Peyer's patch (tissue), 4 donors: ENCODE results near the gene POLA1. TPM values are rescaled to one million over a fixed set of nuclear protein-coding genes. Genes with fewer than 3 reads are reported as not detected.

ENCODE experiments used
- DNase-seq, 3 donors: peaks; one replicate each; pipeline ENCODE4 v3.0.0-alpha.2; 2017 to 2019
- H3K27ac ChIP-seq, 4 donors: fragments of 200-600 bp; sonication (generic); one replicate each; pipeline ENCODE4 v1.5.1; 2016 to 2019
- H3K27me3 ChIP-seq, 2 donors: fragments of 200-600 bp; sonication (generic); one replicate each; pipeline ENCODE4 v1.5.1; 2019
- H3K36me3 ChIP-seq, 3 donors: fragments of 200-600 bp; sonication (generic); one replicate each; pipeline ENCODE4 v1.5.1; 2016 to 2019
- H3K4me1 ChIP-seq, 4 donors: fragments of 200-600 bp; sonication (generic); one replicate each; pipeline ENCODE4 v1.5.1; 2016 to 2019
- H3K4me3 ChIP-seq, 4 donors: fragments of 200-600 bp; sonication (generic); 1 replicate in 3 of 4; 2 replicates in 1 of 4; pipeline ENCODE4 v1.5.1; 2016 to 2019; ENCODE audit warnings: mild to moderate bottlenecking in 1 of 4
- H3K9me3 ChIP-seq, 4 donors: fragments of 200-600 bp; sonication (generic); one replicate each; pipeline ENCODE4 v1.5.1; 2016 to 2019; ENCODE audit warnings: mild to moderate bottlenecking in 1 of 4
- CTCF ChIP-seq, 6 experiments: fragments of 450-650 bp in 4 of 6; fragments of 200-600 bp in 2 of 6; sonication (generic) in 1 of 6; IDR thresholded peaks; one replicate each; pipeline ENCODE4 v1.5.1; 2017 to 2019; ENCODE audit warnings: antibody characterized with exemption in 6 of 6, mild to moderate bottlenecking in 3 of 6, moderate library complexity in 1 of 6
- POLR2A ChIP-seq, 2 donors: fragments of 450-650 bp; IDR thresholded peaks; one replicate each; pipeline ENCODE4 v1.5.1; 2017; ENCODE audit warnings: antibody characterized with exemption in 2 of 2, mild to moderate bottlenecking in 2 of 2, moderate library complexity in 2 of 2
- total RNA-seq, 4 donors: library from RNA; depleted of rRNA; stranded (reverse); fragments of >200 nt; gene quantifications; one replicate each; pipeline ENCODE4 v1.1.0, GENCODE V29; 2016

POLA1 gene
- total RNA-seq, 4 donors from 2014 or later: 5.3 to 51.2 (median 9.5) TPM

GRCh38 chrX:24945009-24945408 lies 251.3 kb downstream of the POLA1 start:
- no peaks in the 10 kb centered on the region for H3K36me3 ChIP-seq
- no peak overlapping the region for H3K27ac ChIP-seq
- no peaks in the 10 kb centered on the region for H3K9me3 ChIP-seq
- no peaks in the 10 kb centered on the region for H3K27me3 ChIP-seq
- TF ChIP-seq POLR2A (IDR thresholded peaks at IDR 0.05) (no peak), CTCF (IDR thresholded peaks at IDR 0.05) (no peak)
- DNase-seq: no peak
- H3K4me3 ChIP-seq: no peak overlapping the region
- no peaks in the 10 kb centered on the region for H3K4me1 ChIP-seq

DNA sequence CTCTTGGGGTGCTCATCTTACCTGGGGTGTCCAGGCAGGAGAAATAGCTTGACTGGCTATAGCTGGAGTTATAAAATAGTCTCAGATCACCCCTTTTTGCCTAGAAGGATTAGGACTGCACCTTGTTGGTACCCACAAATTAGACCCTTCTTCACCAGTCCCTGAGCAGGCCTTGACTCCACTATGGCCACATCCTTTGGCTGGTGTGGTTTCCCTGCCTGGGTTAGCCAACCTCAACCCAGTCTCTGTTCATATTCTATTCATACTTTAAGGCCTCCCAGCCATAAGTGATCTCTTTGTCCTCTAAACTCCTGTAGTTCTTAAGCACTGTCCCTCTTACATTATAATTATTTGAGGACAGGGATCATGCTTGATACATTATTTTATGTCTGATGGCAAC lies 252.7 kb downstream of the POLA1 start:
- H3K4me1 ChIP-seq: no peaks in the 10 kb centered on the region
- DNase-seq: no peak

DNA sequence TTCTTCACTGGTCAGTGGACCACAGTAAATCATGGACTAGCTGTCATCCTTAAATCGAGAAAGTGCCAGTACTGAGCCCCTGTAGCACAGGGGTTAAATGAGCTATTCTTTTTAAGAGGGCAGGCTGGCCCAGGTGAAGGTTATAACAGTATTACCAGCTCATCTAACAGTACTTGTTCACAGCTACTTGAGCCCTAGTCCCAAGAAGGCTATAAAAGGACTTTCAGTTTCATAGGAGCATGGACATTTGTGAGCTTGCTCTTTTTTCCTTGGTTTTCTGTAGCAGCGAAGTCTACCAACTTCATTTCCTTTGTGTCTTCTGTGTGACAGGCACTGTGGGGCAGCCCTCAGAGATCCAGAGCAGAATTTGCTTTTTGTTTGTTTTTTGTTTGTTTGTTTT lies 261.0 kb downstream of the POLA1 start:
- Histone ChIP-seq H3K4me1 (no peaks in the 10 kb centered on the region), H3K27me3 (no peaks in the 10 kb centered on the region), H3K27ac (no peak overlapping the region), H3K36me3 (no peaks in the 10 kb centered on the region), H3K9me3 (no peaks in the 10 kb centered on the region), H3K4me3 (no peak overlapping the region)
- DNase-seq: no peak
- TF ChIP-seq POLR2A (IDR thresholded peaks at IDR 0.05) (no peak), CTCF (IDR thresholded peaks at IDR 0.05) (no peak)

More for the DNA sequence above, 252.7 kb downstream of the POLA1 start:
- Histone ChIP-seq H3K36me3 (no peaks in the 10 kb centered on the region), H3K27ac (no peak overlapping the region), H3K27me3 (no peaks in the 10 kb centered on the region), H3K4me3 (no peak overlapping the region), H3K9me3 (no peaks in the 10 kb centered on the region)
- no peak for TF ChIP-seq POLR2A (IDR thresholded peaks at IDR 0.05)
- no peak for TF ChIP-seq CTCF (IDR thresholded peaks at IDR 0.05)

GRCh38 chrX:24955372-24955930 lies 261.7 kb downstream of the POLA1 start:
- no peaks in the 10 kb centered on the region for H3K36me3 ChIP-seq
- TF ChIP-seq CTCF (IDR thresholded peaks at IDR 0.05): no peak
- no peak for TF ChIP-seq POLR2A (IDR thresholded peaks at IDR 0.05)
- no peak for DNase-seq

DNA sequence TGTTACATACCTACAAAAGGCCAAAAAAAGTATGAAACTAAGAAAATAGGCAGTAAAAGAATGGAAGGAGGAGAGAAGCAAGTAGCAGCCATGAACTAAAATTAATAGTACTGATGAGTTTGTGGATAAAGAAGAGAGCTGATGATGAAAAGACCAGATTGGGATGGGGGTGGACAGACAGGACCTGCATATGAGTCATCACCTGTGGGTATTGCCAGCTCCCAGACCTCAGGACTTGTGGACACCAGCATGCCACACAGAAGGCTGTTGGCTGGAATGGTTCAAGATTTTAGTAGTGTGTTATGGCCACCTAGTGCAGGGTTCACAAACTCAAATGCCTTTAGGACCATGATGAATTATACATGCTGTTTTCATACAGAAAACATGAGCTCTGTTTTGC lies 263.1 kb downstream of the POLA1 start:
- H3K9me3 ChIP-seq: no peaks in the 10 kb centered on the region
- no peak for DNase-seq
- H3K4me1 ChIP-seq: no peaks in the 10 kb centered on the region
- no peak overlapping the region for H3K27ac ChIP-seq
- H3K4me3 ChIP-seq: no peak overlapping the region
- no peaks in the 10 kb centered on the region for H3K36me3 ChIP-seq
- no peaks in the 10 kb centered on the region for H3K27me3 ChIP-seq
- TF ChIP-seq POLR2A (IDR thresholded peaks at IDR 0.05): no peak
- TF ChIP-seq CTCF (IDR thresholded peaks at IDR 0.05): no peak

More at GRCh38 chrX:24955372-24955930, 261.7 kb downstream of the POLA1 start:
- Histone ChIP-seq H3K4me3 (no peak overlapping the region), H3K4me1 (no peaks in the 10 kb centered on the region), H3K27me3 (no peaks in the 10 kb centered on the region), H3K9me3 (no peaks in the 10 kb centered on the region), H3K27ac (no peak overlapping the region)

GRCh38 chrX:24961809-24962208 lies 268.1 kb downstream of the POLA1 start:
- Histone ChIP-seq H3K4me3 (no peak overlapping the region), H3K4me1 (no peaks in the 10 kb centered on the region), H3K36me3 (no peaks in the 10 kb centered on the region), H3K27me3 (no peaks in the 10 kb centered on the region), H3K9me3 (no peaks in the 10 kb centered on the region), H3K27ac (no peak overlapping the region)
- no peak for TF ChIP-seq CTCF (IDR thresholded peaks at IDR 0.05)
- no peak for TF ChIP-seq POLR2A (IDR thresholded peaks at IDR 0.05)
- DNase-seq: no peak
